GM13977 (cell line): ENCODE measurements around the gene FCN1.
"Not testable (repeated sequence)": the region's sequence is repeated elsewhere in the genome, so short reads cannot be mapped to it uniquely, and the experiment has no call there.

Experiments
- DNase-seq: peaks from one replicate; pipeline ENCODE4 v3.0.0; 2012; ENCODE audit warnings: low spot score
- in situ Hi-C: fragments of 300-500 bp; cut with MboI; formaldehyde crosslinking; loops from one replicate; pipeline ENCODE4 v1.12.0; 2022; ENCODE audit warnings: low sequenced_read_pairs, low pct_unique_long_range_greater_than_20kb, mixed read lengths, inconsistent platforms; ENCODE audit not compliant: unreplicated experiment
- TF ChIP-seq, protein P1 (sequence below): IDR thresholded peaks from 2 replicates; pipeline ENCODE4 v1.5.1; 2012; ENCODE audit warnings: mild to moderate bottlenecking, control low read depth; ENCODE audit not compliant: insufficient read depth; ENCODE audit errors: extremely low read depth, missing control alignments

The FCN1 gene

DNA sequence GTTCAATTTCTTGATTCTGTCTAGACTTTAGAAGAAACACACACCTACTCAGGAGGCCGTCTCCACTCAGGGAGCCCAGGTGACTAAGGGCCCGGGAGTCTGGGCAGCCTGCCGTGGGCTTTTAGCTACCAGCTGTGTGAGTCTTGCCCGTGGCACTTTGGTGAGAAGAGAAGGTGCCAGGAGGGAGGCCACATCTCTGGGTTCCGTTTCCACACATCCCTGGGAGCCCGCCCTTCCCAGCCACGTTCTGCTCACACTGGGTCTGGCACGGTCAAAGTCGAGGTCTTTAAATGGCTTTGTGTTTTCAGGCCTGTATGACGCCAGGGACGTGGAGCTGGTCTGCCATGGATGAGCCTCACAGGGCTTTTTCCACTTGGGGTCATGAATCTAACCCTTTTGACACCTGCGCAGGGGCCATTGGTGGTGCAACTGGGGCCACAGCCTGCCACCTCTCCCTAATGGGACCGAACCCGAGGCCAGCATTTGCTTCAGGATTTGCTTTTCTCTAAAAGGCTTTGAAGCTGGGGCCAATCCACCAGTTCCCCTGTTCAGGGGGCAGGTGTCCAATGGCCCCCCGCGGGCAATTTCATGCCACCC is 54.3 kb downstream of the FCN1 start:
- in situ Hi-C loops = no loop called here
- TF ChIP-seq, protein P1, sequence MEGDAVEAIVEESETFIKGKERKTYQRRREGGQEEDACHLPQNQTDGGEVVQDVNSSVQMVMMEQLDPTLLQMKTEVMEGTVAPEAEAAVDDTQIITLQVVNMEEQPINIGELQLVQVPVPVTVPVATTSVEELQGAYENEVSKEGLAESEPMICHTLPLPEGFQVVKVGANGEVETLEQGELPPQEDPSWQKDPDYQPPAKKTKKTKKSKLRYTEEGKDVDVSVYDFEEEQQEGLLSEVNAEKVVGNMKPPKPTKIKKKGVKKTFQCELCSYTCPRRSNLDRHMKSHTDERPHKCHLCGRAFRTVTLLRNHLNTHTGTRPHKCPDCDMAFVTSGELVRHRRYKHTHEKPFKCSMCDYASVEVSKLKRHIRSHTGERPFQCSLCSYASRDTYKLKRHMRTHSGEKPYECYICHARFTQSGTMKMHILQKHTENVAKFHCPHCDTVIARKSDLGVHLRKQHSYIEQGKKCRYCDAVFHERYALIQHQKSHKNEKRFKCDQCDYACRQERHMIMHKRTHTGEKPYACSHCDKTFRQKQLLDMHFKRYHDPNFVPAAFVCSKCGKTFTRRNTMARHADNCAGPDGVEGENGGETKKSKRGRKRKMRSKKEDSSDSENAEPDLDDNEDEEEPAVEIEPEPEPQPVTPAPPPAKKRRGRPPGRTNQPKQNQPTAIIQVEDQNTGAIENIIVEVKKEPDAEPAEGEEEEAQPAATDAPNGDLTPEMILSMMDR = no peak
- no peak for DNase-seq

DNA sequence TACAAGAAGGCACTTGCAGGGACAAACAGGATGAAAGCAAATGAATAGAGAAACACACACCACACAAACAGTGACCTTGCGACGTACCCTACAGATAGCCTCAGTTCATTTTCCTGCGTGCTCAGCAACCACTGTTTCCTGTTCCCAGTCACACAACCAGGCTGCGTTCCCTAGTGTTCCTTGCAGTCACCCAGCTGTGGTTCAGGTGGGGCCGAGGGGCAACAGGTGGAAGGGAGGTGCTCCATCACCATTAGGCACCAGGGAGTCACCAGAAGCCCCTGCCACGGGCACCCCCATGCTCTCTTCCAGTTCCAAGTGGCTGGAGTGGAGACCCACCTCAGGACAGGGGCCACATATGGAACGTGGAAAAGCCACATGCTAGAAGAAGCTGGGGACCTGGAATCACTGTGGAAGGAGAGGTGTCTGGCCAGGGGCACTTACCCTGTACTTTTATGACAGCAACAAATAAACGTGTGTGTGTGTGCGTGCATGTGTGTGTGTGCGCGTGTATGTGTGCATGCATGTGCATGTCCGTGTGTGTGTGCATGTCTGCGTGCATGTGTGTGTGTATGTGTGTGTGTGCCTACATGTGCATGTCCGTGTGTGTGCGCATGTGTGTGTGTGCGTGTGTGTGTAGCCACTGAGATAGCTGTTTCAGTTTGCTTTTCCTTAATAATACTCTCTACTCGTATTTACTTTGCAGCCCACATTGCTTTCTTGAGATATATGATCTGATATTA is 55.9 kb downstream of the FCN1 start:
- TF ChIP-seq, protein P1 = no peak
- DNase-seq = no peak
- in situ Hi-C loops = no loop called here

DNA sequence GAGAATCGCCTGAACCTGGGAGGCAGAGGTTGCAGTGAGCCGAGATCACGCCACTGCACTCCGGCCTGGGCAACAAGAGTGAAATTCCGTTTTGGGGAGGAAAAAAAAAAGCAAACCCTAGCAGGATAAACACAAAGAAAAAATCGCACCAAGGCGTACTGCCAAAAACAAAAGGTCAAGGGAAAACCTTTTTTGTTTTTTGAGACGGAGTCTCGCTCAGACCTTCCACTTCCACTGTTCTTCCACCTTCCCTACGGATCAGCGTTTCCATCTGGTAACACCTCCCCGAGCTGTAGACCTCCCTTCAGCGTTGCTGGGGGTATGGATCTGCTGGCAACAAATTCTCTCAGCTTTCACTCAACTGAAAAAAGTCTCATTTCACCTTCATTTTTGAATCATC is 57.2 kb downstream of the FCN1 start:
- TF ChIP-seq, protein P1 = no peak
- in situ Hi-C loops = no loop called here
- DNase-seq = no peak

DNA sequence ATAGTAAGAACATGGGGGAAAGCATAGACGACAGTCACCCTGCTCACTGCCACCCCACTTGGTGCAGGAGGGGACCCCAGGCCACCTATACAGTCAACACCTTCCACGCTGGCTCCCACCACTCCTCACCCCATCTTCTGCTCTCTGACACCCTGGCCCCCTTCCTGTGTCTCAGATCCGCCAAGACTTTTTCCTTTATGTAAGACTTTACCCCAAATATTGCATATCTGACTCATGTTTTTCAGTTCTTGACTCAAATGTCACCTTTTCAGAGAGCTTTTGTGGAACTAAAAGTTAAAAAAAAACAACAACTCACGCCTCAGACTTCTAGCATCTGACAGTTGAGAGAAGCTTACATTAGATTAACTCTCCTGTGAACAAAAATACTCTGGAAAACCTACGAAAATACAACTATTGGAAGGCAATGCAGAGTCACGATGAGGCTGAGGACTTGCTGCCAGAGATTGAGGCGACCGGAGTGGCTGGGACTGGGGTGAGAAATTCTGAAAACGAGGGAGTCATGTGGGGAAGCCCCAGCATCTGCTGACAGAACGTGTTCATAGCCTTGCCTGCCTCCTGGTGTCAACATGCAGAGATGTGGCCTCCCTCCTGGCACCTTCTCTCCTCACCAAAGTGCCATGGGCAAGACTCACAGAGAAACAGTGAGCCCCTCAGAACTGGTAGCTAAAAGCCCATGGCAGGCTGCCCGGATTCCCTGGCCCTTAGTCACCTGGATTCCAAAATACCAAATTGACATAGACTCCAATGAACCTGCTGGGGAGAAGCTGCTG is 59.5 kb downstream of the FCN1 start:
- TF ChIP-seq, protein P1 = peak; percentile 53
- in situ Hi-C loops = no loop called here
- DNase-seq = peak; percentile 81

DNA sequence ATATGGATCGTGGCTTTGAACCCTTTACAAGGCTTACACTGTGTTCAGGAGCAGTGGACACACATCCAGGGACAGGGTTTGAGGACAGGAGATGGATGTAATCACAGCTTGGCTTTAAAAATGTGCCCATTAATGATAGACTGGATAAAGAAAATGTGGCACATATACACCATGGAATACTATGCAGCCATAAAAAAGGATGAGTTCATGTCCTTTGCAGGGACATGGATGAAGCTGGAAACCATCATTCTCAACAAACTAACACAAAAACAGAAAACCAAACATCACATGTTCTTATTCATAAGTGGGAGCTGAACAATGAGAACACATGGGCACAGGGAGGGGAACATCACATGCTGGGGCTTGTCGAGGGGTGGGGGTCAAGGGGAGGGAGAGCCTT is 60.3 kb downstream of the FCN1 start:
- in situ Hi-C loops, DNase-seq: not testable (repeated sequence)

DNA sequence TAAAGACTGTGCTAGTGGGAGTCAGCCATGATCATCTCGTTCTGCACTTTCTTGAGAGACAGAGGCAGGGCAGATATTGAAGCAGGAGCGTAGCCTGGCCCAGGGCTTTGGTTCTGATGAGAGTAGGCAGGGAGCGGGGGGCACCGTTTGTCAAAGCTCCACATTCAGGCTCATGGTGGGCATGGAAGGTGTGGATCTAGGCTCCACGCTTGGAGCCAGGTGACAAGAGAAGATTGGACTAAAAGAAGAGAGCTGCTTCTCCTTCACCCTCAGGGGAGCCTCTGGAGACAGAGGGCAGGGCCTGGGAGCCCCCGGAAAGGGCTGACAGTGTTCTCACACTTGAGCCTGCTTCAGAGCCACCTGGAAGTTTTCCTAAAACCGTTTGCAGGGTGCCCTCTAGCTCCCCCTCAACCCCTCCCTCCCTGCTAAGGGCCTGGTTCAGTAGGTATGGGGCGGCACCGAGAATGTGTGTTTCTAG is 61.8 kb downstream of the FCN1 start:
- DNase-seq = no peak
- TF ChIP-seq, protein P1 = no peak
- in situ Hi-C loops = no loop called here
